ENCODE measurements around the gene CRYGC.

CRYGC gene

GRCh38 chr2:208092093-208092832 lies 37.4 kb downstream of the CRYGC start:
- DNase-seq: no peak

DNA sequence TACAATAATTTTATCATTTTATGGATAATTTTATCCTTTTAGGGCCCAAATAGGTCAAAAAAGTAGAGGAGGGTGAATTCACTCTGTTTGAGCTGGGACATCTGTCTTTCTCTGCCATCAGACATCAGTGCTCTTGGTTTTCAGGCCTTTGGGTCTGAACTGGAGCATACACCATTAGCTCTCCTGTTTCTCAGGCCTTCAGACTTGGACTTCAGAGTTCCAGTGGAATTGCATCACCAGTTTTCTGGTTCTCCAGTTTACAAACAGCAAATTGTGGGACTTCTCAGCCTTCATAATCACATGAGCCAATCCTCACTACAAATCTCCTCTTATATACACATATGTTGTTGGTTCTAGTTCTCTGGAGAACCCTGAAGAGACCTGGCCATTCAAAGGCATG lies 39.2 kb downstream of the CRYGC start:
- DNase-seq: no peak

GRCh38 chr2:208086029-208086428 lies 43.6 kb downstream of the CRYGC start:
- no peak for DNase-seq

DNA sequence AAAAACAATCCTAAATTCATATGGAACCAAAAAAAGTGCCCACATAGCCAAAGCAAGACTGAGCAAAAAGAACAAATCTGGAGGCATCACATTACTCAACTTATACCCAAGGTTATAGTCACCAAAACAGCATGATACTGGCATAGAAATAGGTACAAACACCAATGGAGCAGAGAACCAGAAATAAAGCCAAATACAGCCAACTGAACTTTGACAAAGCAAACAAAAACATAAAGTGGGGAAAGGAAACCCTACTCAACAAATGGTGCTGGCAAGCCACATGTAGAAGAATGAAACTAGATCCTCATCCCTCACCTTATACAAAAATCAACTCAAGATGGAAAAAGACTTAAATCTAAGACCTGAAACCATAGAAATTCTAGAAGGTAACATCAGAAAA lies 45.8 kb downstream of the CRYGC start:
- no peak for DNase-seq

Measured in T-helper 2 cell (primary cell).